Osteoblast (primary cell): ENCODE results near the gene TRIM10. TPM values are rescaled to one million over a fixed set of nuclear protein-coding genes. Genes with fewer than 3 reads are reported as not detected.
"Not testable (repeated sequence)": the region's sequence is repeated elsewhere in the genome, so short reads cannot be mapped to it uniquely, and the experiment has no call there.

Source experiments
- DNase-seq: peaks from one replicate; pipeline ENCODE4 v3.0.0; 2011; ENCODE audit warnings: low spot score, mixed read lengths; ENCODE audit not compliant: insufficient read length; ENCODE audit errors: missing footprints
- H2AFZ ChIP-seq: 2 replicates; pipeline ENCODE4 v1.6.0; 2011; ENCODE audit warnings: mild to moderate bottlenecking, low read length
- H3K27ac ChIP-seq: 2 replicates; pipeline ENCODE4 v1.5.1; 2011; ENCODE audit warnings: mild to moderate bottlenecking, low read depth, low read length, moderate library complexity
- H3K27me3 ChIP-seq: 2 replicates; pipeline ENCODE4 v1.6.0; 2012; ENCODE audit warnings: mild to moderate bottlenecking, control low read depth, inconsistent platforms, low read length, moderate library complexity; ENCODE audit not compliant: insufficient read depth
- H3K36me3 ChIP-seq: 2 replicates; pipeline ENCODE4 v1.5.1; 2011; ENCODE audit warnings: mild to moderate bottlenecking, low read length, control low read depth, moderate library complexity; ENCODE audit not compliant: insufficient read depth
- H3K4me1 ChIP-seq: 2 replicates; pipeline ENCODE4 v1.5.1; 2011; ENCODE audit warnings: mild to moderate bottlenecking, low read length, control low read depth, moderate library complexity; ENCODE audit not compliant: insufficient read depth
- H3K4me2 ChIP-seq: 2 replicates; pipeline ENCODE4 v1.6.0; 2011; ENCODE audit warnings: mild to moderate bottlenecking, low read length; ENCODE audit not compliant: insufficient read depth
- H3K4me3 ChIP-seq: fragments of 200-600 bp; sonication (generic); 3 replicates; pipeline ENCODE4 v1.5.1; 2012; ENCODE audit warnings: mild to moderate bottlenecking, low read length, inconsistent platforms; ENCODE audit not compliant: insufficient read depth
- H3K79me2 ChIP-seq: 2 replicates; pipeline ENCODE4 v1.6.0; 2012; ENCODE audit warnings: mild to moderate bottlenecking, low read length, control low read depth, inconsistent platforms; ENCODE audit not compliant: insufficient read depth
- H3K9me3 ChIP-seq: 2 replicates; pipeline ENCODE4 v1.5.1; 2011; ENCODE audit warnings: low read depth, low read length, control low read depth
- H4K20me1 ChIP-seq: 2 replicates; pipeline ENCODE4 v1.6.0; 2012; ENCODE audit warnings: mild to moderate bottlenecking, low read length, control low read depth; ENCODE audit not compliant: insufficient read depth
- CTCF ChIP-seq: IDR thresholded peaks from 2 replicates; pipeline ENCODE4 v1.5.1; 2011; ENCODE audit warnings: mild to moderate bottlenecking, low read depth, low read length, moderate library complexity; ENCODE audit errors: extremely low read depth
- total RNA-seq: library from RNA; depleted of rRNA; stranded (reverse); fragments of >200 nt; gene quantifications from 2 replicates; pipeline ENCODE4 v1.2.3, GENCODE V29; 2012

The TRIM10 gene
- total RNA-seq, 1 donor = not detected

DNA sequence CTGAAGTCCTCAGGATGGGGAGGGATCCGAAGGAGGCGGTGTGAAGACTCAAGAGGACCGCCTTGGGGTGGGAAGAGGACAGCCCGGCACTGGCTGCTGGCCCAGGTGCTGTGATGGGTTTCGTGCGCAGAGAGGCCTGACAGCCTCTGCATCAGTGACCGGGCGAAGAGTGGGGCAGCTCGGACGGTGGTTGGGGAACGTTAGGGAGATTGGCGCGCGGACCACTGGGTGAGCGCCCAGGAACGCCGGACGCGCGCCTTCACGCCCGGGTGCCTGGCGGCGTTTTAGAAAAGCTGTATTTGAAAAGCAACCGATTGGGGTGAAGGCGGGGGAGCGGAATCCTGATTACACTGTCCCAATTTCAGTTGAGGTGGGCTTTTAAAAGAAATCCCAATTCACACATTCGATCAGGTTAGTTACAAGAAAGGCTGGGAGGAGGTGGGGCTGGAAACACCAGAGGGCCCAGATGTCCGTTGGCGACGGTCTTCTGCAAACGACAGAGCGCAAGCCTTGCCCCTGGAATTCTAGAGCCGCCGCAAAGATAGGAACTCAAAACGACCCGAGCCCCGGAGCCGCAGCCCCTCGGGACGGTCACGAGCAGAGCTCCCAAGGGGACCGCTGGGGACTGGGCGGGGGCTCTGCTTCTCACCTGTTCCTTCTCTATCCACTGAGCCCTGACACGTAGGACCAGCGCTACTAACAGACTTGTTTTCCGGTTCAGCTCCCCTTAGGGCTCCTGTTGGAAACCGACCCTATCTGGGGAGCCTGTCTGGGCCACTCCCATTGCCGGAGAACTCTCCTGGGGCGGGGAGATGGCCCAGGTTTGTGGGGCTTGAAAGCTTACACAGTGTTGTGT is 33.5 kb downstream of the TRIM10 start:
- Histone ChIP-seq H3K36me3 (no peaks in the 10 kb centered on the region), H2AFZ (no peak overlapping the region), H3K27ac (no peak overlapping the region), H3K79me2 (no peaks in the 10 kb centered on the region), H3K4me2 (no peak overlapping the region), H3K27me3 (peaks cover 71% of the 10 kb centered on the region), H3K9me3 (no peaks in the 10 kb centered on the region), H4K20me1 (no peaks in the 10 kb centered on the region), H3K4me1 (peaks cover 3% of the 10 kb centered on the region), H3K4me3 (no peak overlapping the region)
- TF ChIP-seq CTCF = no peak
- no peak for DNase-seq

DNA sequence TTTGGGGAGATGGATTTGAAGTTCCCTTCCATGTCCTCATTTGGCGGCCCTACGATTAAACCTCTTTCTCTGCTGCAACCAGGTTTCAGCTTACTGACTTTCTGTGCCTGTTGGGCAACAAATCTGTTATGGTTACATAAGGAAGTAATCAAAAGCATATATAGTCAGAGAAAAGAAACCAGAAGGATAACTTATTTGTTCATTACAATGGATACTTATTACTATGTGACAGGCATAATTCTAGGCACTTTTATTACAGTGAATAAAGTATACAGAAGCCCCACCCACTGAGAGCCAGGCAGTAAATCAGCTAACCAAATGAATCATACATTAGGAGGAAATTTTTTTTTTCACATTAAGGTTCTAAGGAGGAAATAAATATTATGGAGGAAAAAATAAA is 38.5 kb downstream of the TRIM10 start:
- TF ChIP-seq CTCF = no peak
- no peaks in the 10 kb centered on the region for H4K20me1 ChIP-seq
- H3K4me3 ChIP-seq = no peak overlapping the region
- H3K27me3 ChIP-seq = peaks cover 24% of the 10 kb centered on the region
- no peak overlapping the region for H2AFZ ChIP-seq
- no peaks in the 10 kb centered on the region for H3K79me2 ChIP-seq
- no peaks in the 10 kb centered on the region for H3K9me3 ChIP-seq
- H3K4me1 ChIP-seq = peaks cover 5% of the 10 kb centered on the region
- no peak overlapping the region for H3K27ac ChIP-seq
- no peak overlapping the region for H3K4me2 ChIP-seq
- no peak for DNase-seq
- no peaks in the 10 kb centered on the region for H3K36me3 ChIP-seq

DNA sequence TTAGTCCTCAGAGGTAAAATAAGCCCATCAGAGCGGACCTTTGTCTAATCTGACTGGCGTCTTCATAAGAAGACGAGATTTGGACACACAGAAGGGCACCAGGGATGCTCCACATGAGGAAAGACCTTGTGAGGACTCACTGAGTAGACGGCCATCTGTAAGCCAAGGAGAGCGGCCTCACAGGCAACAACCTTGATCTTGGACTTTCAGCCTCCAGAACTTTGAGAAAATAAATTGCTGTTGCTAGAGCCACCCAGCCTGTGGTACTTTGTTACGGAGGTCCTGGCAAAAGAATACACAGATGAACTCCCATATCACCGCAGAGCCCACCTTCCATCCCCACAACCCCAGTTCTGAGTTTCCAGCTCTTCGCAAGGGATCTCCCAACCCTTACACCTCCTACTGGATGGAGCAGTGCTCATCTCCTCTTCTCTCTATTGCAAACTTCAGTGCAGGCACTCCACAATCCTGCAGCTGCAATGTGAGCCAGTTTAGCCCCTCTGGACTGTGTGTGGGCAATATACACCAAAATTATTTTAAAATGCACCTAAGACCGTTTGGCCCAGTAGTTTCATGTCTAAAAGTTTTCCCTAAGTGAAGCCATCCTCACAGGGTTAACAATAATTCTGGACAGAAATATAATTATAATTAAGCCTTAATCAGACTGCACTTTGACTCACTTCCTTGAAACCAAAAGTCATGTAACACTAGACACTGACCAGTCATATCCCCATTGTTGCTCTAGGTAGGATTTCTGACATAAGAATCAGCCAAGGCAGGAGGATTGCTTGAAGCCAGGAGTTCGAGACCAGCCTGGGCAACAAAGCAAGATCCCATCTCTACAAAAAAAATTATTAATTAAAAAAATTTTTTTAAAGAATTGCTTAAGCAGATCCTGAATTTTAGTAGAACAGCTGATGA is 39.3 kb downstream of the TRIM10 start:
- Histone ChIP-seq H3K79me2 (no peaks in the 10 kb centered on the region), H3K9me3 (no peaks in the 10 kb centered on the region), H3K36me3 (no peaks in the 10 kb centered on the region), H3K4me2 (no peak overlapping the region), H3K27me3 (peaks cover 16% of the 10 kb centered on the region), H3K27ac (no peak overlapping the region), H3K4me1 (peaks cover 5% of the 10 kb centered on the region), H4K20me1 (no peaks in the 10 kb centered on the region), H2AFZ (no peak overlapping the region), H3K4me3 (no peak overlapping the region)
- TF ChIP-seq CTCF = no peak
- no peak for DNase-seq

- not testable (repeated sequence) for H2AFZ ChIP-seq, H3K79me2 ChIP-seq, H3K4me3 ChIP-seq
These were observed 42.3 kb downstream of the TRIM10 start for GRCh38 chr6:30118691-30119090.

More at GRCh38 chr6:30118691-30119090, 42.3 kb downstream of the TRIM10 start:
- not testable (repeated sequence) for H4K20me1 ChIP-seq, H3K4me2 ChIP-seq, H3K36me3 ChIP-seq, H3K4me1 ChIP-seq, H3K9me3 ChIP-seq, DNase-seq, H3K27ac ChIP-seq
- H3K27me3 ChIP-seq = peaks cover 10% of the 10 kb centered on the region
